Measurements from ENCODE around the gene RTN4.

The RTN4 gene

DNA sequence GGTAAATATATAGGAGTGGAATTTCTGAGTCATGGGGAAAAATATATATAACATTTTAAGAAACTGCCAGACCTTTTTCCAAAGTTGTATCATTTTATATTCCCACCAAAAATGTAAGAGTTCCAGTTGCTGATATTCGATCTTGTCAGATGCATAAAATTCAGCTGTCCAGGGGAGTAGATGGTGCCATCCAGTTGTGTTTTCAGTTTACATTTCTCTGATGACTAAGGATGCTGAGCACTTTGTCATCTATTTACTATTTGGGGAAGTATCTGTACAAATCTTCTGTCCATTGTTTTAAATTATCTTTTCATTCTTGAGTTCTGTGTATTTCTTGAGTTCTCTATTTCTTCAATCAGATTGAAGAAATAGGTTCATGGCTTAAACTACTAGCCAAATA is 126.1 kb downstream of the RTN4 start:
- Mint-ChIP-seq H3K27me3 (peaks cover 14% of the 10 kb centered on the region), H3K27ac (no peak overlapping the region), H3K4me1 (peaks cover 6% of the 10 kb centered on the region), H3K4me3 (no peak overlapping the region), H3K9me3 (peaks cover 4% of the 10 kb centered on the region), H3K36me3 (no peaks in the 10 kb centered on the region)
- DNase-seq: no peak
- CTCF ChIA-PET: interaction anchor here (0.8 to 1.0 kb wide), 3 partner anchors 26 to 259 kb away, joined by 3 read pairs; no protein-coding TSS in a partner anchor
